HG02571 (cell line): ENCODE measurements around the gene DEFB128.
"Not testable (repeated sequence)": the region's sequence is repeated elsewhere in the genome, so short reads cannot be mapped to it uniquely, and the experiment has no call there.

Experiments
- ATAC-seq: cut with Tn5 transposase; IDR thresholded peaks from one replicate; pipeline ENCODE4 v1.9.1; 2021; ENCODE audit warnings: mild to moderate bottlenecking, moderate library complexity; ENCODE audit not compliant: unreplicated experiment

DEFB128 gene

GRCh38 chr20:189611-190010 lies at the start of gene DEFB128:
Gene DEFB128, minus strand, starts transcription at chr20:189711. Its CDS starts 88 bp downstream, at chr20:189623.
- ATAC-seq = no peak

DNA sequence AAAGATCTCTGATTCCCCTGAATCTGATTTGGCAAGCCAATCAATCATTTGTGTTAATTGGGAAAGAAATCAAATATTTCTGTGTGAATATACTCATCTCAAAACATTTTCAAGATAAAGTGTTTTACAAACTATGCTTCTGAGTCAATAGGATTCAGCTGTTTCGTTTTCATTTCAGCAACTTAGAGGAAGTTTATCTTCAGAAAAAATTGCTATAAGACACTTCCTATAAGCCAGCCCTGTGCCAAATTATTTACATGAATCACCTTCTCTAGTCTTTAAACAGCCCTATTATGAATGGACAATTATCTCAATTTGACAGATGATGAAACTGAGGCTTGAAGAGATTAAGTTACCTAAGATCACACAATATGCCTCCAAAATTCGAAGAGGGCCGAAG lies 48.4 kb upstream of the DEFB128 start:
- no peak for ATAC-seq

DNA sequence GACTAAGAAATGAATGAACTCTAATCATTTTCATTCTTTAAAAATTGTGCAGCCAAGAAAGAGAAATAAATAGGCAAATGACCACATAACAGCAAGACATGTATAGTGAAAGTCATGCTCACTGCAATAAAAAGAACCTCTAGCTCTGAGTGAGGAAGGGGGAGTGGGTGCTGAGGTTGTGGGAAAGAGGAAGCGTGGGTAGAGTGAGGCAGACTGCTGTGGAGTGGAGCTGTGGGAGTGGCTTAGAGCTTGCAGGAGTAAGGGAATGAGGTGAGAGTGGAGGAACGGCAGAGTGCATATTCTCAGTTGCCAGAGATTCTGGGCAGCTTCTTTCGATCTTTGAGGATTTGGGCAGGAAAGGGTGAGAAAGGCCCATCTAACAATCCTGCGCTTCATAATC lies 48.0 kb upstream of the DEFB128 start:
- ATAC-seq = no peak

- ATAC-seq = no peak
Observed at GRCh38 chr20:235891-236290, 46.4 kb upstream of the DEFB128 start.

DNA sequence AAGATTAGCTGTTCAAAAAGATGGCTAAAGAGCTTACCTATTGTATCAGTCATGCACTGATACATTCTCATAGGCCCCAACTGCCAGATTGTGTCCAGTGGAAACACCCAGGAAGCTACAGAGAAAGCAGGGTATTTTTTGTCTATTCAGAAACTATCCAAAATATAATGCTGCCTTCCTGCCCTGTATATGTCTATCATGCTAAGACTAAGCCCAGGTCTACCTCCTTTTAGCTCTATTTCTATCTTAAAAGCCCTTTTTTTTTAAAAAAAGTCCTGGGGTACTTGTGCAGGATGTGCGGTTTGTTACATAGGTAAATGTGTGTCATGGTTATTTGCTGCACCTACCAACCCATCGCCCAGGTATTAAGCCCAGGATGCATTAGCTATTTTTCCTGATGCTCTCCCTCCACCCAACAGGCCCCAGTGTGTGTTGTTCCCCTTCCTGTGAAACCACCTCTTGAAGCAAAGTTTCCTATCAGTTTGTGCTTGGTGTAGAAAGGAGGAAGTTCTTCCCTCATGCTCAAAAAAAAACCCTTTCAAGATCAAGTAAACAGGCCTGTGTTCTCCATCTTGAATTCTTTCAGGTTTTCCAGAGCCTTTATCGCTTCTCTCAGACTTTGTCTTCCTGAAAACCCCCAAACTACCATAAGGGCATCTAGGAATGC lies 38.1 kb upstream of the DEFB128 start:
- ATAC-seq = no peak

DNA sequence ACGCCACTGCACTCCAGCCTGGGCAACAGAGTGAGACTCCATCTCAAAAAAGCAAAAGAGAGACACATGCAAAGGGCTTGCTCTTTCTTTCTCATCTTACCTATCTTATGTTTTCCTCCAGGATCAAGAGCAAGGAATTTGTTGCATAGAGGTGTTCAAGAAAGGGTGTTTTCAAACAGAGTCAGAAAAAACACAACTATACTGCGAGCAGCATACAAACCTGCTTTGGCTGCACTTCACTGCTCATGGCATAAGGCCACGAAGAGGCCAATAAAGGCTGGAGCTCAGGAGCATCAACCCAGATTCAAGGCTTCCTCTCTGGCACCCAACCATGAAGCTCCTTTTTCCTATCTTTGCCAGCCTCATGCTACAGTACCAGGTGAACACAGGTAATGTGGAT lies 37.4 kb upstream of the DEFB128 start, which contains the start of gene DEFB129:
DEFB129 (plus strand) TSS at position 301 of the 400 bp plus-strand sequence; CDS start at position 332, 31 bp downstream.
- ATAC-seq = no peak

GRCh38 chr20:225879-226278 lies 36.4 kb upstream of the DEFB128 start:
- ATAC-seq = not testable (repeated sequence)

DNA sequence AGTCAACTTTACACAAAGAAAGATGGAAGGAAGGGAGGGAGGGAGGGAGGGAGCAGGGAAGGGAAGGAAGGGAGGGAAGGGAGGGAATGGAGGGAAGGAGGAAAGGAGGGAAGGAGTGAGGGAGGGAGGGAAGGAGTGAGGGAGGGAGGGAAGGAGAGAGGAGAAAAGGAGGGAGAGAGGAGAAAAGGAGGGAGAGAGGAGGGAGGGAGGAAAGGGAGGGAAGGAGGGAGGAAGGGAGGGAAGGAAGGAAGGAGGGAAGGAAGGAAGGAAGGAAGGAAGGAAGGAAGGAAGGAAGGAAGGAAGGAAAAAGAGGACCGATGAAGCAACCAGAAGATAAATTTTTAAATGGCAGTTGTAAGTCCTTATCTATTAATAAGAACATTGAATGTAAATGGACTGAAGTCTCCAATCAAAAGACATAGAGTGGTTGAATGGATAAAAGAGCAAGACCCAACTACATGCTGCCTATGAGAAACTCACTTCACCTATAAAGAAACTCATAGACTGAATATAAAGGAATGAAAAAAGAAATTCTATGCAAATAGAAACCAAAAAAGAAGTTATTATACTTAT lies 31.8 kb upstream of the DEFB128 start:
- no peak for ATAC-seq

DNA sequence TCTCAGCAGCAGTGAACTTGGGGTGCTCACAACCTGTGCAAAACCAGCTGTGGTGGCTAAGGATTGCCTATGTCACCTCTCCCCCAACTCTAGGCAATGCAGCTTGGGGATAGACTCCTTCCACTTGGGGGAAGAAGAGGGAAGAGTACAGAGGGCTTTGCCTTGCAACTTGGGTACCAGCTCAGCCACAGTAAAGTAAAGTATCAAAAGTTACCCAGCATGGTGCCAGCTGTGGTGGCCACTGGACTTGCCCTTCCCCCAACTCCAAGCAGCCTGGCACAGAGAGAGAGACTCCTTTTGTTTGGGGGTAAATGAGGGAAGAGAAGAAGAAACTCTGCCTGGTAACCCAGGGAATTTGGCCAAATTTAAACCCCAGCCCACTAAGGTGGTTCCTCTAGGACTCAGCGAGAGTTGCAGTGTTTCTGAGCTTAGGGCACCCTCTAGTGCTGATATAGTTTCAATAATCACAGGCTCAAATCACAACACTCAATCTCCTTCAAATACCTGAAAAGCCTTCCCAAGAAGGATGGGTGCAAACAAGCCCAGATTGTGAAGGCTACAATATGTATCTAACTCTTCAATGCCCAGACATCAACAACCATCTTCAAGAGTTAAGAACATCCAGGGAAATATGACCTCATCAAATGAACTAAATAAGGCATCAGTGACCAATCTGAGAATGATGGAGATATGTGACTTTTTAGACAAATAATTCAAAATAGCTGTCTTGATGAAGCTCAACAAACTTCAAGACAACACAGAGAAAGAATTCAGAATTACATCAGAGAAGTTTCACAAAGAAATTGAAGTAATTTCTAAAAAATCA lies 30.0 kb upstream of the DEFB128 start:
- no peak for ATAC-seq

DNA sequence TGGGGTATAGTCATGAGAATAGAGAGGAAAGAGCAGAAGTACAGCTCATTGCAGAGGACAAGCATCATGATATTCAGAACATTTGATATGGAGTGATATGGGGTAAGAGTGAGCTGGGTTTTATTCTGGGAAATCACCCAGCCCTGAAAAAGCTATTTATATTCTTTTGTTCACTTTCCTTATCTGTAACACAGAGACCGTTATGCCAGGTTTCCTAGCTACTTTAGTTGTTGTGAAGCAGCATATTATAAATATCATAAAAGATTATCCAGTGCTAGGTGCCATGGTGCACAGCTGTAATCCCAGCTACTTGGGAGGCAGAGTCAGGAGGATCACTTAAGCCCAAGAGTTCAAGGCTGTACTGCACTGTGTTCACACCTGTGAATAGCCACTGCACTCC lies 27.8 kb upstream of the DEFB128 start:
- no peak for ATAC-seq

DNA sequence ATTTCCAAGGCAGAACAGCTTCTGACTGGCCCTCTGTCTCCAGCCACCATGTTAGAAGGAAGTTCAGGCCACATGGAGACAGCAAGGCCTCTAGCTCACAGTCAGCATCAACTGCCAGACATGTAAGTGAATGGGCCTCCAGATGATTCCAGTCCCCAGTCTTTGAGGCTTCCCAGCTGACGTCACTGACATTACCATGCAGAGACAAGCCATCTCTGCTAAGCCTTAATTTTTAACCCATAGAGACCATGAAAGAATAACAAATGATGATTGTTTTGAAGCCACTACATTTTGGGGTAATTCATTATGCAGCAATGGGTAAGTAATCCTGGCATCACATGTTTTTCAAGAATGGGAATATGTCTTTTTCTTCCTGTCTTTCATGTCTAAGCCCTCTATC lies 26.3 kb upstream of the DEFB128 start:
- ATAC-seq = no peak

GRCh38 chr20:214383-214782 lies 24.9 kb upstream of the DEFB128 start:
- no peak for ATAC-seq

DNA sequence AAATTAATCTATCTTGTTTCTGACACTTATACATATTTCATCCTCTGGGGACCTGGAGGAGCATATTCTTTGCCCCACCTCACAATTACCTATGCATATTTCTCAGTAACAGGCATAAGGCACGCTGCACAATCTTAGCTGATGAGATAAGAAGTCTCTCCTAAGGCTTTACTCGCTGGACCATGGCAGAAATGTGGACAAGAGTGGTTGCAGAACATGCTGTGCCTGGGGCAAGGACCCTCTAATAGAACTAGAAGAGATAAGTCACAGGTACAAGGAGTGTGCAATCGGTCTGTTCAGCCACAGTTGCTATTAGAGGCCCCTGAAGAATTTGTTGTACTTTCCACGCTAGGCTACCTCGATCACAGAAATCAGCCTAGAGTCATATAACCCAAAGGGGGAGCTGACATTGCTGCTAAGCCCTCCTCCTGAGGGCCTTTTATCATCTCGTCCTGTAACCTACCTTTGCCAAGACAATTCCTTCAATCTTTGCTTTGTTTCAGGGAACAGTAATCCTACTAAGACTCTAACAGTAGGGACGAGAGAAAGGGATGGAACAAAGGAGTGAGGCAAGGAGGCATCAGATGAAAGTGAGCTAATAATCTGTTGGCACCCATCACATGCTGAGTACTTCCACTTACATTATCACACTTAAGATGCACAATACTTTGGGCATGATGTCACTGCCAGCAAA lies 21.4 kb upstream of the DEFB128 start:
- no peak for ATAC-seq

DNA sequence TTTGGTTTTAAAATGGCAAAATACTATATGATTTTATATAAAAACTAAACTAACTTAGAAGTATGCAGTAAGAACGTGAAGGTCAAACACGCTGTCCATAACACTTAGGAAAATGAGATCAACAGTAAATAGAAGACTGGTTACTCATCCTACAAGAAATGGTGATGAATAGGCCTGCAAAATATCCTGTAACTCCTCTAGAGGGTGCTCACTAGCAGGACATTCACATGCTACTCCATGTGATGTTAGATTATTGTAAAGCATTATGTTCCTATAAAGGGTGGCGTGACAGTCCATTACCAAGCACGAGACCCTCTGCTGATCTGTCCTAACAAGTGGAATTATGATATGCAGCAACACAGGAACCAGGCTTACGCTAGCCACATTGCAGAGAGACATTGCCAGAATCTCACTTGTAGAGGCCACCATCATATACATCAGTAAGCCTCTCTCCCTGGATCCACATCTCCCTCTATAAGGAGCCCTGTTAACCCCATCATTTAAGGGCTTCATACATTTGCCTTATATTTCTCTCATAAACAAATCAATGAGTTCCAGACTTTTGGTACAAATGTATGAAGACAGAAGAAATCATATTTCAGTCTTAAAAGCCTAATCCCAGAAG lies 19.5 kb upstream of the DEFB128 start:
- no peak for ATAC-seq

- not testable (repeated sequence) for ATAC-seq
Observed at GRCh38 chr20:203630-204029, 14.1 kb upstream of the DEFB128 start.

- ATAC-seq = no peak
Observed at GRCh38 chr20:199996-200395, 10.5 kb upstream of the DEFB128 start.

- no peak for ATAC-seq
Observed at GRCh38 chr20:198225-198624, 8.7 kb upstream of the DEFB128 start.

GRCh38 chr20:187733-188132 lies 1.8 kb downstream of the DEFB128 start:
- ATAC-seq = no peak

DNA sequence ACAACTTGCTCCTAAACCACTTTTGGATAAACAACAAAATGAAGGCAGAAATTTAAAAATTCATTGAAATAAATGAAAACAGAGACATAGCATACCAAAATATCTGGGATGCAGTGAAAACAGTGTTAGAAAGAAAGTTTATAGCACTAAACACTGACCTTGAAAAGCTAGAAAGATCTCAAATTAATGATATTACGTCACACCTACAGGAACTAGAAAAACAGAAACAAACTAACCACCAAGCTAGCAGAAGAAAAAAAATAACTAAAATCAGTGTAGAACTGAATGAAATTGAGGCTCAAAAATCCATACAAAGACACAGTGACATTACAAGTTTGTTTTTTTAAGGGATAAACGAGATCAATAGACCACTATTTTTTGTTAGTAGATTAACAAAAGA lies 5.2 kb downstream of the DEFB128 start:
- ATAC-seq = no peak

DNA sequence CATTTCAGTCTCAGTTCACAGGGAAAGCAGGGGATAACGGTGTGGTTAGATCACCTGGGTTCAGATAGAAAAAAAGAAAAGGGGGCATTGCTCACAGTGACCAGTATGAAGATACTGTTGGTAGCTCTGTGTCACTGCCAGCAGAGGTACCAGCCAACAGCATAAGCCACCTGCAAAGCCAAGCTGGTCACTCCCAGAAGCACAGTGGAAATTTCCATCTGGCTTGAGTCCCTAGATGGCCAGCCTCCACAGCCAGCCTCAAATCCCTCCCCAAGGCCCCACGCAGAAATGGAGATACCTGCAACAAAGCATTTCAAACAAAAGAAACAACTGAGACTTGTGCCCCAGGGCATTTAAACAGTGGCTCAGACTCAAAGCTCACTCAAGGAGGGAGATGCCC lies 20.6 kb downstream of the DEFB128 start:
- no peak for ATAC-seq

DNA sequence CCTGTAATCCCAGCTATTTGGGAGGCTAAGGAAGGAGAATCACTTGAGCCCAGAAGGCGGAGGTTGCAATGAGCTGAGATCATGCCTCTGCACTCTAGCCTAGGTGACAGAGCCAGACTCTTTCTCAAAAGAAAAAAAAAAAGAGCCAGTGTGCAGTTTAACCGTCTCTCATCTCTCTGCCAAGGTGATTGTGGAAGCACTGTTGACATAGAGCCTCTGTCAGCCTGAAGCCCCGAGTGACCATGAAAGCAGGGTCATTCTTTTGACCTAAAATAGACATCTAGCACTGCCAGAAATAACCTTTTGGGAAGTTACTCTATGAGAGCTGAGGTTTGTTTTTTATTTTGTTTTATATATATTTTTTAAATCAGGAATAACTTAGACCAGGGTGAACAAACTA lies 24.9 kb downstream of the DEFB128 start:
- ATAC-seq = no peak
